HEK293 (cell line): ENCODE measurements around the gene WIPI1.

Experiments
- CTCF ChIA-PET: fragments of 350-600 bp; formaldehyde crosslinking; extraction: SDS; loops from one replicate; lab custom pipeline; 2021; ENCODE audit warnings: antibody characterized with exemption; lab: Yijun Ruan, JAX
- POLR2A ChIA-PET: fragments of 300-600 bp; formaldehyde crosslinking; extraction: SDS; loops from one replicate; lab custom pipeline; 2020; ENCODE audit warnings: antibody characterized with exemption, inconsistent platforms; lab: Yijun Ruan, JAX
- H3K27ac ChIP-seq: fragments of 200-500 bp; sonication (Bioruptor generic); 2 replicates; pipeline ENCODE4 v1.5.1; 2014; ENCODE audit warnings: low read depth, low read length, control low read depth, inconsistent platforms; ENCODE audit errors: extremely low read depth
- H3K36me3 ChIP-seq, 2 experiments: fragments of 200-500 bp in 1 of 2; sonication (Bioruptor generic) in 1 of 2; 1 replicate in 1 of 2; 2 replicates in 1 of 2; pipeline ENCODE4 v1.5.1; 2014 to 2017; ENCODE audit warnings: inconsistent platforms in 2 of 2, low read length in 2 of 2; ENCODE audit not compliant: control insufficient read depth in 2 of 2, insufficient read depth in 1 of 2
- H3K4me1 ChIP-seq: fragments of 200-500 bp; sonication (Bioruptor generic); 2 replicates; pipeline ENCODE4 v1.5.1; 2014; ENCODE audit warnings: mild to moderate bottlenecking, low read length, inconsistent platforms; ENCODE audit not compliant: control insufficient read depth, insufficient read depth
- H3K4me3 ChIP-seq: 2 replicates; pipeline ENCODE4 v1.5.1; 2011; ENCODE audit warnings: low read depth, mild to moderate bottlenecking, control low read depth, low read length, moderate library complexity
- H3K9me3 ChIP-seq: fragments of 200-500 bp; sonication (Bioruptor generic); 2 replicates; pipeline ENCODE4 v1.5.1; 2014; ENCODE audit warnings: low read depth, low read length, inconsistent platforms; ENCODE audit not compliant: control insufficient read depth, insufficient read depth
- KLF10 ChIP-seq: fragments of 450-650 bp; IDR thresholded peaks from 2 replicates; pipeline ENCODE4 v1.5.1; 2018; ENCODE audit warnings: missing biosample characterization, mild to moderate bottlenecking, missing genetic modification characterization
- KLF7 ChIP-seq: fragments of 450-650 bp; formaldehyde crosslinking; IDR thresholded peaks from 2 replicates; pipeline ENCODE4 v1.5.1; 2016; ENCODE audit warnings: missing biosample characterization, missing genetic modification characterization, borderline replicate concordance
- KLF8 ChIP-seq: fragments of 450-650 bp; formaldehyde crosslinking; IDR thresholded peaks from 2 replicates; pipeline ENCODE4 v1.5.1; 2016; ENCODE audit warnings: missing biosample characterization, missing genetic modification characterization
- OSR2 ChIP-seq: fragments of 450-650 bp; formaldehyde crosslinking; IDR thresholded peaks from 2 replicates; pipeline ENCODE4 v1.5.1; 2016; ENCODE audit warnings: missing biosample characterization, missing genetic modification characterization
- PRDM10 ChIP-seq: fragments of 450-650 bp; formaldehyde crosslinking; IDR thresholded peaks from 2 replicates; pipeline ENCODE4 v1.5.1; 2016; ENCODE audit warnings: missing biosample characterization, missing genetic modification characterization
- SP3 ChIP-seq: fragments of 450-650 bp; formaldehyde crosslinking; IDR thresholded peaks from 2 replicates; pipeline ENCODE4 v1.5.1; 2016; ENCODE audit warnings: missing biosample characterization, missing genetic modification characterization
- ZBTB26 ChIP-seq: fragments of 450-650 bp; formaldehyde crosslinking; optimal IDR thresholded peaks from 2 replicates; pipeline ENCODE3; 2016; ENCODE audit warnings: missing biosample characterization, mild to moderate bottlenecking, missing genetic modification characterization
- ZBTB48 ChIP-seq: fragments of 450-650 bp; formaldehyde crosslinking; IDR thresholded peaks from 2 replicates; pipeline ENCODE4 v1.5.1; 2016; ENCODE audit warnings: missing biosample characterization, missing genetic modification characterization
- ZEB2 ChIP-seq: fragments of 450-650 bp; formaldehyde crosslinking; IDR thresholded peaks from 2 replicates; pipeline ENCODE4 v1.5.1; 2016; ENCODE audit warnings: missing biosample characterization, missing genetic modification characterization
- ZNF10 ChIP-seq: fragments of 450-650 bp; formaldehyde crosslinking; IDR thresholded peaks from 2 replicates; pipeline ENCODE4 v1.5.1; 2017; ENCODE audit warnings: missing biosample characterization, missing genetic modification characterization
- ZNF211 ChIP-seq: fragments of 450-650 bp; formaldehyde crosslinking; IDR thresholded peaks from 2 replicates; pipeline ENCODE4 v1.5.1; 2016; ENCODE audit warnings: low read depth, missing biosample characterization, missing genetic modification characterization
- ZNF335 ChIP-seq: fragments of 450-650 bp; formaldehyde crosslinking; conservative IDR thresholded peaks from 2 replicates; pipeline ENCODE4 v1.5.1; 2016; ENCODE audit warnings: missing biosample characterization, missing genetic modification characterization
- ZNF341 ChIP-seq: fragments of 450-650 bp; formaldehyde crosslinking; IDR thresholded peaks from 2 replicates; pipeline ENCODE4; 2016; ENCODE audit warnings: low read depth, missing biosample characterization, missing genetic modification characterization
- ZNF518A ChIP-seq: fragments of 450-650 bp; formaldehyde crosslinking; conservative IDR thresholded peaks from 2 replicates; pipeline ENCODE4 v1.5.1; 2016; ENCODE audit warnings: low read depth, missing biosample characterization, missing genetic modification characterization
- ZNF654 ChIP-seq: fragments of 450-650 bp; formaldehyde crosslinking; IDR thresholded peaks from 2 replicates; pipeline ENCODE4 v1.5.1; 2016; ENCODE audit warnings: low read depth, missing biosample characterization, missing genetic modification characterization
- ZNF76 ChIP-seq: fragments of 450-650 bp; formaldehyde crosslinking; IDR thresholded peaks from 2 replicates; pipeline ENCODE4; 2016; ENCODE audit warnings: low read depth, missing biosample characterization, missing genetic modification characterization, borderline replicate concordance
- ZNF768 ChIP-seq: fragments of 450-650 bp; formaldehyde crosslinking; IDR thresholded peaks from 2 replicates; pipeline ENCODE4 v1.5.1; 2018; ENCODE audit warnings: missing biosample characterization, mild to moderate bottlenecking, missing genetic modification characterization
- ZXDB ChIP-seq: fragments of 450-650 bp; formaldehyde crosslinking; IDR thresholded peaks from 2 replicates; pipeline ENCODE4 v1.5.1; 2016; ENCODE audit warnings: missing biosample characterization, missing genetic modification characterization
- TF ChIP-seq, protein P1 (sequence below): fragments of 450-650 bp; formaldehyde crosslinking; IDR thresholded peaks from 2 replicates; pipeline ENCODE4 v1.5.1; 2016; ENCODE audit warnings: missing biosample characterization, missing genetic modification characterization
- TF ChIP-seq, protein P2 (sequence below): fragments of 450-650 bp; formaldehyde crosslinking; IDR thresholded peaks from 2 replicates; pipeline ENCODE4 v1.5.1; 2016; ENCODE audit warnings: missing biosample characterization, missing genetic modification characterization

The WIPI1 gene

GRCh38 chr17:68463211-68464019 is 6.1 kb upstream of the WIPI1 start (continued):
- TF ChIP-seq ZNF518A (no peak), ZNF76 (tag by site-specific recombination) (no peak), ZBTB48 (no peak), ZNF335 (tag by site-specific recombination) (0 out of 2 replicates have a peak, but pooled peaks have one; percentile 34), ZNF768 (no peak), ZBTB26 (tag by site-specific recombination) (no peak)
- TF ChIP-seq, all 188 proteins: peak for 3

GRCh38 chr17:68462381-68463210 is 5.3 kb upstream of the WIPI1 start:
- POLR2A ChIA-PET, result no interaction called here
- Histone ChIP-seq H3K4me1 (peaks cover 4% of the 10 kb centered on the region; the same call in 1 of the 2 replicates), H3K4me3 (no peak overlapping the region), H3K27ac (no peak overlapping the region), H3K36me3 (no peaks in the 10 kb centered on the region), H3K9me3 (no peaks in the 10 kb centered on the region)
- CTCF ChIA-PET, result interaction anchor here (0.5 to 5.1 kb wide), 22 partner anchors 8 to 498 kb away, joined by 3 to 30 read pairs (median 4); partner anchors contain the start of gene ARSG
- TF ChIP-seq KLF7 (tag by site-specific recombination) (no peak), ZNF341 (tag by site-specific recombination) (peak; percentile 61), PRDM10 (tag by site-specific recombination) (peak; percentile 86), OSR2 (no peak), ZXDB (tag by site-specific recombination) (0 out of 2 replicates have a peak, but pooled peaks have one; percentile 32), ZEB2 (tag by site-specific recombination) (no peak), ZBTB48 (peak; percentile 91), KLF10 (tag by site-specific recombination) (0 out of 2 replicates have a peak, but pooled peaks have one; percentile 24), SP3 (peak; percentile 64), KLF8 (tag by site-specific recombination) (peak; percentile 29; the same call in 1 of the 2 replicates), ZNF211 (tag by site-specific recombination) (no peak), ZNF654 (peak; percentile 98), ZNF10 (tag by site-specific recombination) (no peak)
- TF ChIP-seq, protein P1, sequence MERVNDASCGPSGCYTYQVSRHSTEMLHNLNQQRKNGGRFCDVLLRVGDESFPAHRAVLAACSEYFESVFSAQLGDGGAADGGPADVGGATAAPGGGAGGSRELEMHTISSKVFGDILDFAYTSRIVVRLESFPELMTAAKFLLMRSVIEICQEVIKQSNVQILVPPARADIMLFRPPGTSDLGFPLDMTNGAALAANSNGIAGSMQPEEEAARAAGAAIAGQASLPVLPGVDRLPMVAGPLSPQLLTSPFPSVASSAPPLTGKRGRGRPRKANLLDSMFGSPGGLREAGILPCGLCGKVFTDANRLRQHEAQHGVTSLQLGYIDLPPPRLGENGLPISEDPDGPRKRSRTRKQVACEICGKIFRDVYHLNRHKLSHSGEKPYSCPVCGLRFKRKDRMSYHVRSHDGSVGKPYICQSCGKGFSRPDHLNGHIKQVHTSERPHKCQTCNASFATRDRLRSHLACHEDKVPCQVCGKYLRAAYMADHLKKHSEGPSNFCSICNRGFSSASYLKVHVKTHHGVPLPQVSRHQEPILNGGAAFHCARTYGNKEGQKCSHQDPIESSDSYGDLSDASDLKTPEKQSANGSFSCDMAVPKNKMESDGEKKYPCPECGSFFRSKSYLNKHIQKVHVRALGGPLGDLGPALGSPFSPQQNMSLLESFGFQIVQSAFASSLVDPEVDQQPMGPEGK (tag by site-specific recombination), result 0 out of 2 replicates have a peak, but pooled peaks have one; percentile 20
- TF ChIP-seq, protein P2, sequence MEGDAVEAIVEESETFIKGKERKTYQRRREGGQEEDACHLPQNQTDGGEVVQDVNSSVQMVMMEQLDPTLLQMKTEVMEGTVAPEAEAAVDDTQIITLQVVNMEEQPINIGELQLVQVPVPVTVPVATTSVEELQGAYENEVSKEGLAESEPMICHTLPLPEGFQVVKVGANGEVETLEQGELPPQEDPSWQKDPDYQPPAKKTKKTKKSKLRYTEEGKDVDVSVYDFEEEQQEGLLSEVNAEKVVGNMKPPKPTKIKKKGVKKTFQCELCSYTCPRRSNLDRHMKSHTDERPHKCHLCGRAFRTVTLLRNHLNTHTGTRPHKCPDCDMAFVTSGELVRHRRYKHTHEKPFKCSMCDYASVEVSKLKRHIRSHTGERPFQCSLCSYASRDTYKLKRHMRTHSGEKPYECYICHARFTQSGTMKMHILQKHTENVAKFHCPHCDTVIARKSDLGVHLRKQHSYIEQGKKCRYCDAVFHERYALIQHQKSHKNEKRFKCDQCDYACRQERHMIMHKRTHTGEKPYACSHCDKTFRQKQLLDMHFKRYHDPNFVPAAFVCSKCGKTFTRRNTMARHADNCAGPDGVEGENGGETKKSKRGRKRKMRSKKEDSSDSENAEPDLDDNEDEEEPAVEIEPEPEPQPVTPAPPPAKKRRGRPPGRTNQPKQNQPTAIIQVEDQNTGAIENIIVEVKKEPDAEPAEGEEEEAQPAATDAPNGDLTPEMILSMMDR (tag by site-specific recombination), result peak; percentile 74
